RWPE1 (cell line): ENCODE measurements around the gene PDE3B.
"Not testable (repeated sequence)": the region's sequence is repeated elsewhere in the genome, so short reads cannot be mapped to it uniquely, and the experiment has no call there.

Source experiments
- CTCF ChIA-PET: fragments of 350-600 bp; sonication (Branson Sonifier 250); formaldehyde crosslinking; extraction: SDS; loops from one replicate; lab custom pipeline; 2021; lab: Yijun Ruan, JAX
- POLR2A ChIA-PET: fragments of 400-600 bp; formaldehyde crosslinking; extraction: SDS; loops from one replicate; lab custom pipeline; 2020; ENCODE audit warnings: antibody characterized with exemption; ENCODE audit not compliant: low non-redundant PET; lab: Yijun Ruan, JAX
- DNase-seq: peaks from one replicate; pipeline ENCODE4 v3.0.0; 2012; ENCODE audit warnings: low spot score
- H3K27ac ChIP-seq: fragments of 450-650 bp; 2 replicates; pipeline ENCODE4 v1.5.1; 2017
- TF ChIP-seq, protein P1 (sequence below): fragments of 450-650 bp; conservative IDR thresholded peaks from 2 replicates; pipeline ENCODE4 v1.5.1; 2017; ENCODE audit warnings: low read depth, mild to moderate bottlenecking

PDE3B gene

GRCh38 chr11:14643697-14644225 lies at the start of gene PDE3B:
Gene PDE3B (plus strand): TSS chr11:14643804. CDS start chr11:14644076, 272 bp downstream.
- H3K27ac ChIP-seq, result no peak within 1 kb of the TSS
- peak; percentile 42 for DNase-seq
- TF ChIP-seq, protein P1, sequence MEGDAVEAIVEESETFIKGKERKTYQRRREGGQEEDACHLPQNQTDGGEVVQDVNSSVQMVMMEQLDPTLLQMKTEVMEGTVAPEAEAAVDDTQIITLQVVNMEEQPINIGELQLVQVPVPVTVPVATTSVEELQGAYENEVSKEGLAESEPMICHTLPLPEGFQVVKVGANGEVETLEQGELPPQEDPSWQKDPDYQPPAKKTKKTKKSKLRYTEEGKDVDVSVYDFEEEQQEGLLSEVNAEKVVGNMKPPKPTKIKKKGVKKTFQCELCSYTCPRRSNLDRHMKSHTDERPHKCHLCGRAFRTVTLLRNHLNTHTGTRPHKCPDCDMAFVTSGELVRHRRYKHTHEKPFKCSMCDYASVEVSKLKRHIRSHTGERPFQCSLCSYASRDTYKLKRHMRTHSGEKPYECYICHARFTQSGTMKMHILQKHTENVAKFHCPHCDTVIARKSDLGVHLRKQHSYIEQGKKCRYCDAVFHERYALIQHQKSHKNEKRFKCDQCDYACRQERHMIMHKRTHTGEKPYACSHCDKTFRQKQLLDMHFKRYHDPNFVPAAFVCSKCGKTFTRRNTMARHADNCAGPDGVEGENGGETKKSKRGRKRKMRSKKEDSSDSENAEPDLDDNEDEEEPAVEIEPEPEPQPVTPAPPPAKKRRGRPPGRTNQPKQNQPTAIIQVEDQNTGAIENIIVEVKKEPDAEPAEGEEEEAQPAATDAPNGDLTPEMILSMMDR, result 0 out of 2 replicates have a peak, but pooled peaks have one; percentile 11
- POLR2A ChIA-PET, result no interaction called here
- CTCF ChIA-PET, result interaction anchor here (0.6 kb wide), 1 partner anchor 265 kb away, joined by 3 read pairs; no protein-coding TSS in a partner anchor

DNA sequence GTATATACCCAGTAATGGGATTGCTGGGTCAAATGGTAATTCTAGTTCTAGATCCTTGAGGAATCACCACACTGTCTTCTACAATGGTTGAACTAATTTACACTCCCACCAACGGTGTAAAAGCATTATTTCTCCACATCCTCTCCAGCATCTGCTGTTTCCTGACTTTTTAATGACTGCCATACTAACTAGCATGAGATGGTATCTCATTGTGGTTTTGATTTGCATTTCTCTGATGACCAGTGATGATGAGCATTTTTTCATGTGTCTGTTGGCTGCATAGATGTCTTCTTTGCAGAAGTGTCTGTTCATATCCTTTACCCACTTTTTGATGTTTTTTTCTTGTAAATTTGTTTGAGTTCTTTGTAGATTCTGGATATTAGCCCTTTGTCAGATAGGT lies 48.3 kb upstream of the PDE3B start:
- H3K27ac ChIP-seq, POLR2A ChIA-PET, DNase-seq: not testable (repeated sequence)
- CTCF ChIA-PET, result interaction anchor here (0.6 kb wide), 1 partner anchor 371 kb away, joined by 4 read pairs; no protein-coding TSS in a partner anchor

DNA sequence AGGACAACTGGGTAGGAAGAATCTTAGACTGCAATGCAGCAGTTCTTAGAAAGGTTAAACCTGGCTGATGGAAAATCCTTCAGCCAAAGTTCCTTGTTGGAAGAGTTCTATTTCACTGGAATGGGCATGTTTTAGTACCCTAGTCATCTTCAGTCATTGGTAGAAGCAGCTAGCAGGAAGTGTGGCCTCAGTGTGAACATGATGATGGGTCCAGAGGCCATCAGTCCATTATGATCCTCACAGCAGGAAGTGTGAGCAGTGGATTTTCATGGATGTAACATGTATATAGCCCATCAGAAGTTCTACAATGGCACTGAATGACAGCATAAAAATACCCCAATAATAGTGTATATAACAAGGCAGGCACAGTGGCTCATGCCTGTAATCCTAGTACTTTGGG lies 35.9 kb upstream of the PDE3B start:
- CTCF ChIA-PET, result no interaction called here
- TF ChIP-seq, protein P1, result no peak

GRCh38 chr11:14609902-14610301 lies 33.7 kb upstream of the PDE3B start:
- TF ChIP-seq, protein P1, result no peak
- no peak overlapping the region for H3K27ac ChIP-seq
- CTCF ChIA-PET, result no interaction called here
- POLR2A ChIA-PET, result no interaction called here
- DNase-seq, result no peak

More for the DNA sequence above, 35.9 kb upstream of the PDE3B start:
- no peak for DNase-seq
- POLR2A ChIA-PET, result no interaction called here
- no peak overlapping the region for H3K27ac ChIP-seq

DNA sequence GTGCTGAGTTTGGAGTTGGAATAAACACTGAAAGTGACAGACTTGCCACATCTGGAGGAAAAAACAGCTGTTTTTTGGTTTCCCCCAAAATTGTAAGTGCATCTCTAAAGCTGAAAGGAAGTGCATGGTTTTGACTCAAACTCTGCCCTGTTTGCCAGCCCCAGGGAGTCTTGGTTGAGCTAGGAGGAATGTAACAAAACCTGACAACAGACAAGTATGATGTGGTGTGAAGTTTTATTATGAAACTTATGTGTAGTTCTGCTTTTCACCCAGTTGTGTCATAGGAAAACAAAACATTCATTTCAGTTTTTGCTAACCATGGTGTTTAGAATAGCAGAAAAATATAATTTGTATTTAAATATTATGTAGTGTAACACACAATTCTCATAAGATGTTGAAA lies 31.7 kb upstream of the PDE3B start:
- TF ChIP-seq, protein P1, result no peak
- DNase-seq, result no peak
- ChIA-PET POLR2A (no interaction called here), CTCF (no interaction called here)
- no peak overlapping the region for H3K27ac ChIP-seq

DNA sequence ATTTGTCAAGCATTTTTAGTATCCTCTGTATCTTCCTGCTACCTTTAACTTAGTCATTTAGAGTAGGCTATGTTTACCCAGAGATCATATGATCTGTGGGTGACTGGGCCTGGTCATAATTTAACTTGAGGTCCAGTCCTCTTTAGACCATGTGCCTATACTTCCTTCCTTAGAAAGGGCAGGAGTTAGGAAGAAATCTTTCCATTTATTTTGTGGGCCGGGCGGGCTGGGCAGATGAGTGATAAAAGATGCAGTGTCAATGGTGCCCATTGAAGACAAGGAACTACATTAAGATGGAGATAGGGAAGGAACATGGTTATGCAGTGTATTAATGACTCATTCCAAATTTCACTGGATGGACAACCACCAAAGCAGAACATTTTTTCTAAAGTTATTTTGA lies 30.9 kb upstream of the PDE3B start:
- no peak overlapping the region for H3K27ac ChIP-seq
- DNase-seq, result no peak
- ChIA-PET CTCF (no interaction called here), POLR2A (no interaction called here)
- TF ChIP-seq, protein P1, result no peak

- CTCF ChIA-PET, result no interaction called here
- no peak overlapping the region for H3K27ac ChIP-seq
- POLR2A ChIA-PET, result no interaction called here
- TF ChIP-seq, protein P1, result no peak
- DNase-seq, result no peak
Observed at GRCh38 chr11:14614091-14614622, 29.4 kb upstream of the PDE3B start.
